ENCODE measurements around the gene NUP205. TPM values are rescaled to one million over a fixed set of nuclear protein-coding genes. Genes with fewer than 3 reads are reported as not detected.

The NUP205 gene
- total RNA-seq, 2 experiments from 2014 or later: 140 to 145 TPM

- Mint-ChIP-seq H3K27ac (no peak overlapping the region), H3K9me3 (peaks cover 3% of the 10 kb centered on the region), H3K4me1 (ENCODE audit: low read depth) (peaks cover 11% of the 10 kb centered on the region), H3K27me3 (no peaks in the 10 kb centered on the region), H3K36me3 (ENCODE audit: low read depth) (peaks cover 46% of the 10 kb centered on the region), H3K4me3 (no peak overlapping the region)
- CTCF ChIA-PET: interaction anchor here (2.0 to 2.5 kb wide), 2 partner anchors 71 to 292 kb away, joined by 9 to 14 read pairs; no protein-coding TSS in a partner anchor
- DNase-seq (no peak), ATAC-seq (no peak)
- POLR2A ChIA-PET: interaction anchor here (1.1 kb wide), 1 partner anchor 15 kb away, joined by 3 read pairs; no protein-coding TSS in a partner anchor
- intact Hi-C loops (cut with micrococcal nuclease): no loop called here
- TF ChIP-seq CTCF (IDR thresholded peaks at IDR 0.05): no peak
Measured at GRCh38 chr7:135573541-135573940, 15.8 kb downstream of the NUP205 start.

- POLR2A ChIA-PET: interaction anchor here (0.9 kb wide), 1 partner anchor 23 kb away, joined by 3 read pairs; no protein-coding TSS in a partner anchor
- no peaks in the 10 kb centered on the region for H3K27me3 Mint-ChIP-seq
- peaks cover 3% of the 10 kb centered on the region for H3K9me3 Mint-ChIP-seq
- intact Hi-C loops (cut with micrococcal nuclease): no loop called here
- CTCF ChIA-PET: no interaction called here
- no peak for DNase-seq
- ATAC-seq: peak; percentile 24
- H3K4me3 Mint-ChIP-seq: no peak overlapping the region
- H3K36me3 Mint-ChIP-seq (ENCODE audit: low read depth): peaks cover 58% of the 10 kb centered on the region
- H3K4me1 Mint-ChIP-seq (ENCODE audit: low read depth): peaks cover 7% of the 10 kb centered on the region
- no peak for TF ChIP-seq CTCF (IDR thresholded peaks at IDR 0.05)
- peak overlapping the region; percentile 71 for H3K27ac Mint-ChIP-seq
Measured at GRCh38 chr7:135575296-135575695, 17.6 kb downstream of the NUP205 start.

GRCh38 chr7:135578569-135578968, 20.9 kb downstream of the NUP205 start:
- Mint-ChIP-seq H3K36me3 (ENCODE audit: low read depth) (peaks cover 61% of the 10 kb centered on the region), H3K4me1 (ENCODE audit: low read depth) (peaks cover 7% of the 10 kb centered on the region), H3K9me3 (peaks cover 3% of the 10 kb centered on the region), H3K27me3 (no peaks in the 10 kb centered on the region), H3K27ac (no peak overlapping the region), H3K4me3 (no peak overlapping the region)
- intact Hi-C loops (cut with micrococcal nuclease): no loop called here
- CTCF ChIA-PET: interaction anchor here (1.2 to 1.8 kb wide), 2 partner anchors 43 to 67 kb away, joined by 3 to 6 read pairs; no protein-coding TSS in a partner anchor
- POLR2A ChIA-PET: interaction anchor here (1.1 kb wide), 1 partner anchor 49 kb away, joined by 3 read pairs; no protein-coding TSS in a partner anchor
- no peak for ATAC-seq
- no peak for DNase-seq
- TF ChIP-seq CTCF (IDR thresholded peaks at IDR 0.05): no peak

- peaks cover 43% of the 10 kb centered on the region for H3K36me3 Mint-ChIP-seq (ENCODE audit: low read depth)
- H3K27me3 Mint-ChIP-seq: no peaks in the 10 kb centered on the region
- TF ChIP-seq CTCF (IDR thresholded peaks at IDR 0.05): no peak
- CTCF ChIA-PET: interaction anchor here (1.1 kb wide), 1 partner anchor 60 kb away, joined by 3 read pairs; no protein-coding TSS in a partner anchor
- POLR2A ChIA-PET: no interaction called here
- no peaks in the 10 kb centered on the region for H3K9me3 Mint-ChIP-seq
- no peak overlapping the region for H3K4me3 Mint-ChIP-seq
- DNase-seq (no peak), ATAC-seq (no peak)
- H3K4me1 Mint-ChIP-seq (ENCODE audit: low read depth): no peaks in the 10 kb centered on the region
- intact Hi-C loops (cut with micrococcal nuclease): no loop called here
- H3K27ac Mint-ChIP-seq: no peak overlapping the region
Measured at GRCh38 chr7:135584362-135585353, 26.9 kb downstream of the NUP205 start.
